H1 (cell line): Measurements from ENCODE around the gene UBE2G2. TPM values are rescaled to one million over a fixed set of nuclear protein-coding genes. Genes with fewer than 3 reads are reported as not detected.

Source experiments
- ATF2 ChIP-seq: IDR thresholded peaks from 2 replicates; pipeline ENCODE4 v1.6.1; 2012; ENCODE audit warnings: low read length, inconsistent platforms
- BACH1 ChIP-seq: IDR thresholded peaks from 2 replicates; pipeline ENCODE4 v1.6.1; 2012; ENCODE audit warnings: low read length, improper control_type of control experiment
- CREB1 ChIP-seq: IDR thresholded peaks from 2 replicates; pipeline ENCODE4 v1.6.1; 2012; ENCODE audit warnings: inconsistent platforms
- CTBP2 ChIP-seq: IDR thresholded peaks from 2 replicates; pipeline ENCODE4 v1.7.0; 2011; ENCODE audit warnings: borderline replicate concordance, mild to moderate bottlenecking, moderate library complexity, mixed read lengths, low read length; ENCODE audit not compliant: insufficient read depth, insufficient read length
- GABPA ChIP-seq: IDR thresholded peaks from 2 replicates; pipeline ENCODE4 v1.6.1; 2011; ENCODE audit warnings: mild to moderate bottlenecking, low read length, moderate library complexity, borderline replicate concordance; ENCODE audit not compliant: insufficient read depth
- HDAC2 ChIP-seq, 2 experiments: fragments of 300-600 bp in 1 of 2; sonication (generic) in 1 of 2; IDR thresholded peaks; 2 replicates each; pipeline ENCODE4 v1.6.1; 2011 to 2012; ENCODE audit warnings: low read depth in 2 of 2, low read length in 2 of 2, mild to moderate bottlenecking in 2 of 2, moderate library complexity in 2 of 2, borderline replicate concordance in 1 of 2, inconsistent platforms in 1 of 2
- HDAC6 ChIP-seq: IDR thresholded peaks from one replicate; pipeline ENCODE4 v1.7.1; 2012; ENCODE audit warnings: low read depth, mild to moderate bottlenecking, inconsistent platforms, low read length, moderate library complexity
- KDM4A ChIP-seq: IDR thresholded peaks from one replicate; pipeline ENCODE4 v1.7.1; 2012; ENCODE audit warnings: low read depth, mild to moderate bottlenecking, moderate library complexity, low read length, inconsistent platforms; ENCODE audit not compliant: severe bottlenecking
- MAX ChIP-seq: IDR thresholded peaks from 2 replicates; pipeline ENCODE4 v1.6.1; 2012; ENCODE audit warnings: inconsistent platforms
- polyA plus RNA-seq, 7 experiments: library from polyadenylated mRNA; depleted of rRNA in 3 of 7; stranded (reverse) in 5 of 7; unstranded in 2 of 7; fragments of >200 nt in 5 of 7; fragments of 200-250 nt in 2 of 7; gene quantifications; 1 replicate in 5 of 7; 2 replicates in 1 of 7; 4 replicates in 1 of 7; pipeline versions ENCODE4 v1.2.1 to v1.2.3, GENCODE V29; 2011 to 2013; ENCODE audit warnings: missing spikeins in 2 of 7, mixed read lengths in 2 of 7
- total RNA-seq: library from RNA; stranded (reverse); fragmentation: NEBNext Ultra II Directional; extraction: Animal tissue kit (Norgen Biotek cat#: 25700); gene quantifications from 2 replicates; pipeline ENCODE4 v1.2.1, GENCODE V29; 2021

UBE2G2 gene
- total and polyA plus RNA-seq, 2 of the 8 experiments (the other 6 are each of a cell fraction or from before 2014, with no cell fraction given), result 96.3 to 101 TPM

- TF ChIP-seq CREB1, result no peak
- TF ChIP-seq ATF2, result no peak
- TF ChIP-seq KDM4A, result no peak
- TF ChIP-seq GABPA, result no peak
- no peak for TF ChIP-seq BACH1
- no peak for TF ChIP-seq CTBP2
- TF ChIP-seq HDAC2 (IDR thresholded peaks at IDR 0.05; ENCODE audit: borderline replicate concordance in 1 of 2, low read depth in 2 of 2, low read length in 2 of 2), result no peak
- TF ChIP-seq MAX, result no peak
- TF ChIP-seq HDAC6, result no peak
- TF ChIP-seq, all 59 proteins: peak for 0
Measured at GRCh38 chr21:44767834-44768831, 33.5 kb downstream of the UBE2G2 start (continued).
